Right lung (tissue), 5 donors: ENCODE data around the gene TSPAN32. TPM values are rescaled to one million over a fixed set of nuclear protein-coding genes. Genes with fewer than 3 reads are reported as not detected.
"Not testable (repeated sequence)": the region's sequence is repeated elsewhere in the genome, so short reads cannot be mapped to it uniquely, and the experiment has no call there.

ENCODE experiments used
- DNase-seq, 2 donors: peaks; one replicate each; pipeline ENCODE4 v3.0.0-alpha.2; 2013
- polyA plus RNA-seq, 5 donors: library from polyadenylated mRNA; unstranded; fragments of 120-200 nt; gene quantifications; one replicate each; pipeline versions ENCODE4 v1.2.1 to v1.2.3, GENCODE V29; 2013; ENCODE audit warnings: inconsistent platforms in 1 of 5, low replicate concordance in 1 of 5; ENCODE audit not compliant: insufficient read length in 5 of 5, insufficient read depth in 1 of 5

The TSPAN32 gene
- polyA plus RNA-seq, 5 donors: 3.0 to 6.0 (median 3.9) TPM

DNA sequence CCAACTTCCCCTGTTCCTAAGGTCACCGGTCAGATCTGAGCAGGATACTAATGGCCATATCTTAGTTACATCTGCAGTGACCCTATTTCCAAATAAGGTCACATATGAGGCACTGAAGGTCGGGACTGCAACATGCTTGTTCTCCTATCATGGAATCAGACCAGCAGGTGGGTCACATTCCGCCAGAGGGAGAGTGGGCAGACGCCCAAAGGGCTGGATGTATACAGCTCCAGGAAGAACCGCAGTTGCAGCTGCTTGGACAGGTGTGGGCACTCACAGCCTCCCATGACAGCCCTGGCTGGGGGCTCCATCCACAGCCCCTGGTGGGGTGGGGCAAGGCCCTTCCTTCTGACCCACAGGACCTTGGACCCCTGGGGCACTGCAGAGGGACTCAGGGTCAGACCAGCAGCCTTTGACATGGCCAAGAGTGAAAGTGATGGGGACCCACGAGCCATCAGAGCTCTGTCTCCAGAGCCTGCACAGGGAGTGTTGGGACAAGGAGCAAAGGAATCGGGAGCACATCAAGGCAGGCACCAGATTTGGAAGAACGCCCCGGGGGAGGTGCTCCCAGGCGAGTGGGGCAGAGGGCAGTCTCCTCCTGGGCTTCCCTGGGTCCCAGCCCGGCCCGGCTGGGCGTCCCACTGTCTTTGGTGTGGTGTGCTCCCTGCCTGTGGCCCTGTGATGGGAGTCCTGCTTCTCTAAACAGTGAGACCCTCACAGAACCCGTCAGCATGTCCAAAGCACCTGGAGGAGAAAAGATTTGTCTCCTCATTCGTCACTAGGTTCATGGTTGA, 62.0 kb downstream of the TSPAN32 start:
- DNase-seq: no peak

DNA sequence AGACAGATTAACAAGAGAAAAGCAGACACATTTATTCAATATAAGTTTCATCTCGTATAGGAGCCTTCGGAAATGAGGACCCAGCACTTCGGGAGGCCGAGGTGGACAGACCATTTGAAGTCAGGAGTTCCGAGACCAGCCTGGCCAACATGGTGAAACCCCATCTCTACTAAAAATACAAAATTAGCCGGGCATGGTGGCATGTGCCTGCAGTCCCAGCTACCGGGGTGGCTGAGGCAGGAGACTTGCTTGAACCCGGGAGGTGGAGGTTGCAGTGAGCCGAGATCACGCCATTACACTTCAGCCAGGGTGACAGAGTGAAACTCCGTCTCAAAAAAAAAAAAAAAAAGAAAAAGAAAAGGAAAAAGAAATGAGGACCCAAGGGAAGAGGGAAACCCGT, 62.6 kb downstream of the TSPAN32 start:
- not testable (repeated sequence) for DNase-seq

DNA sequence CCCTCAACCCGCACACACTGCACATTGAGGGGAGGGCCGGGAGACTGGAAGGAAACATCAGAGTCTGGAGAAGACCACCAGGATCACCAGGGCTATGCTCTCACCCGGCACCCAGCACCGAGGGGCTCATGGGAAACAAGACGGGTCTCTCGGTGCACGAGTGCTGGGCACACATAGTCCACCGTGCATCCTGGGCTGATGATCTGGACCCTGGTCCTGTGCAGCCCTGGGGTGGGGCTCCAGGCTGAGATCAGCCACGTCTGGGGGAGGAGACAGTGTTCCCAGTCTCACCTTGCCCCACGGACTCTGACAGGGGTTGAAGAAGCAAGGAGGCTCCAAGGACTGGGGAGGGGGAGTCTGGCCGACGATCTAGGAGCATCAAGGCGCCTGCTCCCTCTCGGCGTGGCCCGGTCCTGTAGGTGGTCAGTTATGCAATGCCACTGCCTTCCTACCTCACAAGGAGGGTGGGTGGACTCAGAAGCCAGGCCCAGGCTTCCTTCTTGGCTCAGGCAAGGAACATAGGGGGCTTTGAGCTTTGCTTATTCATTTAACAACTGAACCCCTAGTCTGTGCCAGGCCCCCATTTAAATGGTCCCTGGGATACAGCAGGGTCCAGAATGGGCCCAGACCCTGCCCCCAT, 63.9 kb downstream of the TSPAN32 start:
- DNase-seq: no peak

DNA sequence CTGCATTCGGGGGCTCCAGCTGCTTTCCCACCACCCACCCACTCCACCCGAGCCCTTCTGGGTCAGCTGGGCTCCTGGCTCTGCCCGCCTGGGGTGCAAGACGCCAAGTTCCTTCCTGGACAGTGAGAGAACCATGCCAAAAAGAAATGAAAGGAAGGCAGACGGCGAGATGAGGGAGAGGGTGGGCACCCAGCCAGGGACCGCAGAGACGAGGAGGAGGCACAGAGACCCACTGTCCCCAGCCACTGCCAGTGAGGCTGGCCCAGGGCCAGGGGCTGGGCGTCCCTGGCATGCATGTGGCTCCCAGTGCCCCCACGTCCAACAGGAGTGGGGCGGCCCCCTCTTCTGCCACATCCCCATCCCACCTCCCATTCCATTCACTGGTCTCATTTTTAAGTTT, 64.5 kb downstream of the TSPAN32 start:
- DNase-seq: no peak

DNA sequence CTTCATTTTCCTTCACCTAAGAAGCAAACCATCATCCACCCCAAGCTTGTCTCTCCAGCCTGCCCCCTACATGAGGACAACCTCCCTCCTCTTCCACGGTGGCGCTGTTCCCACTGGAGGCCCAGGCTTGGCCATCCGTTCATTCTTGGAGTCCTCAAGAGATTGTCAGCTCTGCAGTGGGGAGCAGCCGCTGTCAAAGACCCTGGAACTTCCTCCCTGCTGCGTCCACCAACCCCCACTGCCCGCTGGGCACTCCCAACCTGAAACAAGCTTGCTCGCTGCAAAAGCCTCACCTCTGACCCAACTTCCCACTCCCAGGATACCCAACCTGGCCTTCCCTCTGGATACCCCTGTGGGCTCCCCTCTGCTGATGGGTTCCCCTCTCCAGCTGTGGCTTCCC, 64.9 kb downstream of the TSPAN32 start:
- DNase-seq: no peak

DNA sequence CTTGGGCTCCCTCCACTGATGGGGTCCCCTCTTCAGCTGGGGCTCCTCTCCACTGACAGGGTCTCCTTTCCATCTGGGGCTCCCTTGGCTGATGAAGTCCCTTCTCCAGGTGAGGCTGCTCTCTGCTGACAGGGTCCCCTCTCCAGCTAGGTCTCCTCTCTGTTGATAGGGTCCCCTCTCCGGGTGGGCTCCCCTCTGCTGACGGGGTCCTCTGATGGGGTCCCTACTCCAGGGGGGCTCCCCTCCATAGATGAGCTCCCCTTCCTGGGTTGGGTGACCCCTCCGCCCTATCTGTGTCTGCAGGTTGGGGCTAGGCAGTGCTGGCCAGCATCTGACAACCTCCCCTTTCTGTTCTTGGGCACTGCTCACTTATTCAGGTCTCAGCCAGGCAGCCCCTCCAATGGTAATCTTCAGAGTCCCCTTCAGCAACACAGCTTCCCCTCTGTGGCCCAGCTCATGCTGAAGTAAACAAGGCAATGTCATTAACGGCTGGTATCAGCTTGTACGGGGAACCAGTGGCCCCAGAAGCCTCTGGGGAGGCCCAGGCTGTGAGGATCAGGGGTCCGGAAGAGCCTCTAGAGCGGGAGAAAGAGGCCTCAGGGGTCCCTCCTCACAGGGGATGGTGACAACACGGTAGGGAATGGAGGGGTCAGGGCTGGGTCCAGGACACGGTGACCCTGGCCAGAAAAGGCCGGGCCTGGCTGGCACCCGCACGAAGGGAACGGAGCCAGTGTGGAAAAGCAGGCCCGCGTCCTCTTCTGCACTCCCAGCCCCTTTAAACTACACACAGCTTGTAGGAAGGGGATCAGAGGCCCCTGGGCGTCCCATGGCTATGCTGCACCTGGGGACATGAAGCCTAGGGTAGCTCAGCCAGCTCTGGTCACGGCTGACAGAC, 65.7 kb downstream of the TSPAN32 start:
- DNase-seq: no peak

Other genes with a start within 250 kb of the TSPAN32 start
- 100 to 1,000 TPM in 3 of 5 donors, 10 to 100 TPM in 2; 70.5 to 249 (median 102) TPM for gene IGF2, start 162.6 kb upstream of the TSPAN32 start, polyA plus RNA-seq
- not detected for gene INS, start 140.8 kb upstream of the TSPAN32 start, polyA plus RNA-seq
- 1 to 10 TPM in 2 of 5 donors, under 1 TPM in 3; 0.21 to 1.6 (median 0.44) TPM for gene TH, start 130.2 kb upstream of the TSPAN32 start, polyA plus RNA-seq
- 1 to 10 TPM in 3 of 5 donors, under 1 TPM in 2; 0.79 to 1.5 (median 1.3) TPM for gene ASCL2, start 31.4 kb upstream of the TSPAN32 start, polyA plus RNA-seq
- 1 to 10 TPM; 1.3 to 2.5 (median 1.9) TPM for gene C11orf21, start 95 bp upstream of the TSPAN32 start, polyA plus RNA-seq
- 100 to 1,000 TPM; 530 to 861 (median 656) TPM for gene CD81, start 75.3 kb downstream of the TSPAN32 start, polyA plus RNA-seq
- 10 to 100 TPM; 17.6 to 39.0 (median 22.6) TPM for gene TSSC4, start 98.7 kb downstream of the TSPAN32 start, polyA plus RNA-seq
- under 1 TPM; 0.10 to 0.29 (median 0.13) TPM for gene TRPM5, start 142.5 kb downstream of the TSPAN32 start, polyA plus RNA-seq
- gene KCNQ1, start 143.0 kb downstream of the TSPAN32 start, polyA plus RNA-seq: 10 to 100 TPM in 2 of 5 donors, 1 to 10 TPM in 3; 6.2 to 11.5 (median 8.5) TPM